ENCODE measurements around the gene LRRC25.

DNA sequence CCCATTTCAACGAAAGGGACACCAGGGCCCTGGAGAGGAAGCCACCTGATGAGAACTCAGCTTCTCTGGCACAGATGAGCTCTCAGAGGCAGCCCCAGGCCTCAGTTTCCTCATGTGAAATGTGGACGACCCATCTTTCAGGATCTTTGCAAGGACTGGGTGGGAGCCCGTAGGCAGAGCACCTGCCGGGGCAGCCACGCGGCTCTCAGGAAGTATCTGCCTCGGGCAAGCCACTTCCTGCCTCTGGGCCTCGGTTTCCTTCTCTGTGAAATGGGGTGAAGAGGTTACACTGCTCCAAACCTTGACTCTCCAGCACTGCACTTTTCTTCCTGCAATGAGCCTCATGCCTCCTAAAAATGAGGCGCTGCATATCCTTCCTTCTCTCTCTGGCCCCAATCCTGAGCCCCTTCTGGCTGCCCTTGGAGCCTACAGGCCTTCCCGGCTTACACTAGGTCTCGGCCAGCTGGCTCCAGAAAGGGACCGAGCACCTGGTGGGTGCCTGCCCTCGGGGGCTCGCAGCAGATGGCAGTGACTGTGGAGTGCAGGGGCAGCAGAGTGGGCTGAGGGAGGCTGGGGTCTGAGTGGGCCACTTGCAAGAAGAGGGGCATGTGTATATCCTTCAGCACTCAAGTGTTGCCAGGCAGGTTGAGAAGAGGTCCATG is 25.2 kb upstream of the LRRC25 start:
- TF ChIP-seq, protein P1, sequence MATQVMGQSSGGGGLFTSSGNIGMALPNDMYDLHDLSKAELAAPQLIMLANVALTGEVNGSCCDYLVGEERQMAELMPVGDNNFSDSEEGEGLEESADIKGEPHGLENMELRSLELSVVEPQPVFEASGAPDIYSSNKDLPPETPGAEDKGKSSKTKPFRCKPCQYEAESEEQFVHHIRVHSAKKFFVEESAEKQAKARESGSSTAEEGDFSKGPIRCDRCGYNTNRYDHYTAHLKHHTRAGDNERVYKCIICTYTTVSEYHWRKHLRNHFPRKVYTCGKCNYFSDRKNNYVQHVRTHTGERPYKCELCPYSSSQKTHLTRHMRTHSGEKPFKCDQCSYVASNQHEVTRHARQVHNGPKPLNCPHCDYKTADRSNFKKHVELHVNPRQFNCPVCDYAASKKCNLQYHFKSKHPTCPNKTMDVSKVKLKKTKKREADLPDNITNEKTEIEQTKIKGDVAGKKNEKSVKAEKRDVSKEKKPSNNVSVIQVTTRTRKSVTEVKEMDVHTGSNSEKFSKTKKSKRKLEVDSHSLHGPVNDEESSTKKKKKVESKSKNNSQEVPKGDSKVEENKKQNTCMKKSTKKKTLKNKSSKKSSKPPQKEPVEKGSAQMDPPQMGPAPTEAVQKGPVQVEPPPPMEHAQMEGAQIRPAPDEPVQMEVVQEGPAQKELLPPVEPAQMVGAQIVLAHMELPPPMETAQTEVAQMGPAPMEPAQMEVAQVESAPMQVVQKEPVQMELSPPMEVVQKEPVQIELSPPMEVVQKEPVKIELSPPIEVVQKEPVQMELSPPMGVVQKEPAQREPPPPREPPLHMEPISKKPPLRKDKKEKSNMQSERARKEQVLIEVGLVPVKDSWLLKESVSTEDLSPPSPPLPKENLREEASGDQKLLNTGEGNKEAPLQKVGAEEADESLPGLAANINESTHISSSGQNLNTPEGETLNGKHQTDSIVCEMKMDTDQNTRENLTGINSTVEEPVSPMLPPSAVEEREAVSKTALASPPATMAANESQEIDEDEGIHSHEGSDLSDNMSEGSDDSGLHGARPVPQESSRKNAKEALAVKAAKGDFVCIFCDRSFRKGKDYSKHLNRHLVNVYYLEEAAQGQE (IDR thresholded peaks at IDR 0.05; ENCODE audit: low read depth), result no peak
- TF ChIP-seq EP300 (IDR thresholded peaks at IDR 0.05; ENCODE audit: borderline replicate concordance), result no peak
- no peak for TF ChIP-seq YY1 (IDR thresholded peaks at IDR 0.05; ENCODE audit: low read depth)
- TF ChIP-seq MAX (IDR thresholded peaks at IDR 0.05), result no peak
- TF ChIP-seq, protein P2, sequence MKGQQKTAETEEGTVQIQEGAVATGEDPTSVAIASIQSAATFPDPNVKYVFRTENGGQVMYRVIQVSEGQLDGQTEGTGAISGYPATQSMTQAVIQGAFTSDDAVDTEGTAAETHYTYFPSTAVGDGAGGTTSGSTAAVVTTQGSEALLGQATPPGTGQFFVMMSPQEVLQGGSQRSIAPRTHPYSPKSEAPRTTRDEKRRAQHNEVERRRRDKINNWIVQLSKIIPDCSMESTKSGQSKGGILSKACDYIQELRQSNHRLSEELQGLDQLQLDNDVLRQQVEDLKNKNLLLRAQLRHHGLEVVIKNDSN (IDR thresholded peaks at IDR 0.05), result no peak
- no peak for TF ChIP-seq NFIC (IDR thresholded peaks at IDR 0.05)
- no peak for TF ChIP-seq RAD21 (IDR thresholded peaks at IDR 0.05; ENCODE audit: low read depth)
- TF ChIP-seq CEBPB (IDR thresholded peaks at IDR 0.05), result no peak
- TF ChIP-seq FOXM1 (IDR thresholded peaks at IDR 0.05; ENCODE audit: borderline replicate concordance, low read depth), result no peak

All from Ishikawa (cell line).